ENCODE data around the gene TOMM70. TPM values are rescaled to one million over a fixed set of nuclear protein-coding genes. Genes with fewer than 3 reads are reported as not detected.
A peak's percentile ranks its signal among the peaks of the same experiment; 100 is the strongest.

The TOMM70 gene
- total and polyA plus RNA-seq, 11 donors: 25.9 to 67.0 (median 56.2) TPM

- Histone ChIP-seq H3K27me3 (no peaks in the 10 kb centered on the region), H3K27ac (no peak overlapping the region), H3K4me3 (no peak overlapping the region), H3K36me3 (no peaks in the 10 kb centered on the region), H3K4me1 (peaks cover 0 to 8% (median 0%) of the 10 kb centered on the region in 12 donors), H3K9me3 (peaks cover 0 to 10% (median 0%) of the 10 kb centered on the region in 12 donors)
- TF ChIP-seq CTCF (IDR thresholded peaks at IDR 0.05) (no peak), POLR2A (IDR thresholded peaks at IDR 0.05) (no peak)
- intact Hi-C loops (cut with DNase I): no loop called here
- DNase-seq (no peak), ATAC-seq (no peak)
- WGBS, 4 donors: 91 to 99% (median 94%) methylated on average over 2 of the region's 2 CpGs
These were observed 36.1 kb upstream of the TOMM70 start for GRCh38 chr3:100436951-100437350.

- intact Hi-C loops (cut with DNase I): no loop called here
- ATAC-seq (no peak), DNase-seq (no peak)
- Histone ChIP-seq H3K27me3 (no peaks in the 10 kb centered on the region), H3K4me1 (peaks cover 0 to 39% (median 0%) of the 10 kb centered on the region in 12 donors), H3K4me3 (peak overlapping the region in 3 of 12 donors; percentile 13 to 31 (median 22)), H3K27ac (no peak overlapping the region), H3K9me3 (peaks cover 0 to 4% (median 0%) of the 10 kb centered on the region in 12 donors), H3K36me3 (no peaks in the 10 kb centered on the region)
- WGBS, 4 donors: 73 to 86% (median 78%) methylated on average over 2 of the region's 2 CpGs
- TF ChIP-seq POLR2A (IDR thresholded peaks at IDR 0.05) (no peak), CTCF (IDR thresholded peaks at IDR 0.05) (no peak)
These were observed 28.4 kb upstream of the TOMM70 start for GRCh38 chr3:100429187-100429716.

- intact Hi-C loops (cut with DNase I): no loop called here
- TF ChIP-seq CTCF (IDR thresholded peaks at IDR 0.05) (no peak), POLR2A (IDR thresholded peaks at IDR 0.05) (no peak)
- 32 to 44% (median 42%) methylated on average over 2 of the region's 2 CpGs for WGBS, 4 donors
- peak overlapping the region in 3 of 12 donors; percentile 32 to 56 (median 55) for H3K27ac ChIP-seq
- ATAC-seq (peak in 1 of 4 donors; percentile 73), DNase-seq (no peak)
- H3K4me1 ChIP-seq: peaks cover 0 to 39% (median 0%) of the 10 kb centered on the region in 12 donors
- no peaks in the 10 kb centered on the region for H3K36me3 ChIP-seq
- no peaks in the 10 kb centered on the region for H3K9me3 ChIP-seq
- H3K4me3 ChIP-seq: peak overlapping the region in 1 of 12 donors; percentile 6
- H3K27me3 ChIP-seq: no peaks in the 10 kb centered on the region
These were observed 26.8 kb upstream of the TOMM70 start for GRCh38 chr3:100427699-100428098.

- Histone ChIP-seq H3K27ac (no peak overlapping the region), H3K36me3 (no peaks in the 10 kb centered on the region), H3K27me3 (no peaks in the 10 kb centered on the region), H3K4me3 (no peak overlapping the region), H3K4me1 (peaks cover 0 to 39% (median 0%) of the 10 kb centered on the region in 12 donors), H3K9me3 (no peaks in the 10 kb centered on the region)
- intact Hi-C loops (cut with DNase I): no loop called here
- ATAC-seq: no peak
- DNase-seq: no peak
- no peak for TF ChIP-seq POLR2A (IDR thresholded peaks at IDR 0.05)
- no peak for TF ChIP-seq CTCF (IDR thresholded peaks at IDR 0.05)
- 58 to 73% (median 64%) methylated on average over 8 of the region's 8 CpGs for WGBS, 4 donors
These were observed 25.3 kb upstream of the TOMM70 start for GRCh38 chr3:100426067-100426682.
